GM12874 (cell line): ENCODE data around the gene CCNL1.

Source experiments
- TF ChIP-seq, protein P1 (sequence below): IDR thresholded peaks from 2 replicates; pipeline ENCODE4 v1.5.1; 2011; ENCODE audit warnings: low read depth, mild to moderate bottlenecking, control low read depth, low read length, moderate library complexity; ENCODE audit not compliant: insufficient read depth

Gene CCNL1

DNA sequence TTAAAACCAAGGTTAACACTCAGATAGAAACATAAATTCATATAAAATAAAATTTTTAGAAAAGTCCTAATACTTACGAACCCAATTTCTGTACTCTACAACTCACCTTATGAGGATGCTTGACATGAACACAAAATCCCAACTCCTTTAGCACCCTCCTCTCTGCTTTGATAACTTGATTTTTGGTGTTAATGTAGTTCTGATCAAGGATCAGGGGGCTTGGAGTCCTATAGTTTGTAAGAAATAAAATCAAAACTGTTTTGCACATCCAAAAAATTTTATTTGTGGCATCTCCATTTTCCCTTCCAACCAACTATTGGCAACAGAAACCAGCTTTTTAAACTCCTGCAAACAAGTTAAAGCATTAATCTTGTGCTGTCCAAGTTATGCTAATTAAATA, 7.0 kb downstream of the CCNL1 start:
- TF ChIP-seq, protein P1, sequence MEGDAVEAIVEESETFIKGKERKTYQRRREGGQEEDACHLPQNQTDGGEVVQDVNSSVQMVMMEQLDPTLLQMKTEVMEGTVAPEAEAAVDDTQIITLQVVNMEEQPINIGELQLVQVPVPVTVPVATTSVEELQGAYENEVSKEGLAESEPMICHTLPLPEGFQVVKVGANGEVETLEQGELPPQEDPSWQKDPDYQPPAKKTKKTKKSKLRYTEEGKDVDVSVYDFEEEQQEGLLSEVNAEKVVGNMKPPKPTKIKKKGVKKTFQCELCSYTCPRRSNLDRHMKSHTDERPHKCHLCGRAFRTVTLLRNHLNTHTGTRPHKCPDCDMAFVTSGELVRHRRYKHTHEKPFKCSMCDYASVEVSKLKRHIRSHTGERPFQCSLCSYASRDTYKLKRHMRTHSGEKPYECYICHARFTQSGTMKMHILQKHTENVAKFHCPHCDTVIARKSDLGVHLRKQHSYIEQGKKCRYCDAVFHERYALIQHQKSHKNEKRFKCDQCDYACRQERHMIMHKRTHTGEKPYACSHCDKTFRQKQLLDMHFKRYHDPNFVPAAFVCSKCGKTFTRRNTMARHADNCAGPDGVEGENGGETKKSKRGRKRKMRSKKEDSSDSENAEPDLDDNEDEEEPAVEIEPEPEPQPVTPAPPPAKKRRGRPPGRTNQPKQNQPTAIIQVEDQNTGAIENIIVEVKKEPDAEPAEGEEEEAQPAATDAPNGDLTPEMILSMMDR, result no peak

DNA sequence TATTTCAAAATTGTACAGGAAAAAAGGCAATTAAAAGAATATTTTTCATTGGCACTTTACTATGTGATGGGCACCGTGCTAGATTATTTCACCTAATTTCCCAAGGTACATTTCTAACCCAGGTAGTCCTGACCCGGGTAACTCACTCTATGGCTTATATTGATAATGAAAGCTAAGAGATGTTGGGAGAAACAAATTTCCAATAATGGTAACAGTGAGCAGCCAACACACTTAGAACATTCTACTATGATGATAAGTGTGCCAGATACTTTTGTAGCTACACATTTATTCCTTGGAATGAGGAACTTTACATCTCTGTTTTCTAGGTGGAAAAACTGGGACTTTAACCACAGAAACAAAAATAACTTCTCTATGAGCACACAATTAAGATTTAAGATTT, 7.5 kb downstream of the CCNL1 start:
- TF ChIP-seq, protein P1, result no peak

DNA sequence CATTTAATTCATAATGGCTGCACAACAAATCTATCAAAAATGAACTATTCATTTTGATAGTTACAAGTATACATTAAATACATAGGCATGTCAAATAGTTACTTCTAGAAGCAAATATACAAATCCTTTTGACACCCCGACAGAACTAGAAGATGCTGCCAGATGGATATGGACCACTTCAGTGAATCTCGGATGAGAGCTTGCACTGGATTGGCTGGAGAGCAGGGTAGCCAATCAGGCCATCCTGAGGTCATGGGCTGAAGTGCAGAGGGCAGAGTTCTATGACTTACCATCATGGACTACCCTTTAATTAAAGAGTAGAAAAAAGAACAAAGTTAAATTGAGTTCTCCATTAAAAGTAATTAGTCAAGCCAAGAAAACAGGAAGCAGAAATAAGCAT, 8.3 kb downstream of the CCNL1 start:
- TF ChIP-seq, protein P1, result no peak

DNA sequence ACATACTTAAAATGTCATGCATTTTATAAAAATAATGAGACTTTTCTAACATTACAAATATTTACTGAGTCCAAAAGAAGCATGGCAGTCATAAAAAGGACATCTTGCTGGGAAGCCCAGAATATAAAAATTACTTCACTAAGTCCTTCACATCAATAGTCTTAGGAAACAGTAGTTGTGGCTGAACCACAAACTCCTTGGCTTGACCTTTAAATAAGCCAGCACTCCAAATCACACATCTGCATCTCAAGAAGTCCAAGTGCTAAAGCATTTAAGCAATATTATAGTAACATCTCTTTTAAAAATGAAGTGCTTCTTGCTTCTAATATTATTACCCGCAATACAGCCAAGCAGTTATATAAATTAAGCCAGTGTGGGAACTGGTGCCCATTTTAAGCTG, 8.8 kb downstream of the CCNL1 start:
- TF ChIP-seq, protein P1, result no peak

DNA sequence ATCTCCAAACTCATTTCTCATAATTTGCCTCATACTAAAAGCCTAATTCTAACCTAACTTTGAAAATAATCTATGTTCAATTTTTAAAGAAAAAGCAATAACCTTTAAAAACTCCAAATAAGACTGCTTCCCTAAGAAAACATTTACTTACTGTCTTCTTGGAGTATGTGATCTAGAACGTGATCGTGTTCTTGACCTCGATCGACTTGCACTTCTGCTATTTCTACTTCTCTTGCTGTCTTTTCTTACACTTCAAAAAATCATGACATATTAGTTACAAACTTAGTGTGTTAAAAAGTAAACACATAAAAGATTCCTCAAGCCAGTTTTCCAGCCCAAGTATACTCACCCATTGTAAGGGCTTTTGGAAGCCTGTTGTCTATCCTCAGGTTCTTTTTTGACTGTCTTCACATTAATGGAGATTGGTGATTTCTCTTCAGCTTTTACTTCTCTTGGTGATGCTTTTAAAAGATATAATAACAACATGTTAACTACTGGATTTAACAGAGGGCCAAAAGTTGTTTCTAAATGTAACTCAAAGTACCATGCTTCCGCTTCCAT, 10.7 kb downstream of the CCNL1 start:
- TF ChIP-seq, protein P1, result no peak

DNA sequence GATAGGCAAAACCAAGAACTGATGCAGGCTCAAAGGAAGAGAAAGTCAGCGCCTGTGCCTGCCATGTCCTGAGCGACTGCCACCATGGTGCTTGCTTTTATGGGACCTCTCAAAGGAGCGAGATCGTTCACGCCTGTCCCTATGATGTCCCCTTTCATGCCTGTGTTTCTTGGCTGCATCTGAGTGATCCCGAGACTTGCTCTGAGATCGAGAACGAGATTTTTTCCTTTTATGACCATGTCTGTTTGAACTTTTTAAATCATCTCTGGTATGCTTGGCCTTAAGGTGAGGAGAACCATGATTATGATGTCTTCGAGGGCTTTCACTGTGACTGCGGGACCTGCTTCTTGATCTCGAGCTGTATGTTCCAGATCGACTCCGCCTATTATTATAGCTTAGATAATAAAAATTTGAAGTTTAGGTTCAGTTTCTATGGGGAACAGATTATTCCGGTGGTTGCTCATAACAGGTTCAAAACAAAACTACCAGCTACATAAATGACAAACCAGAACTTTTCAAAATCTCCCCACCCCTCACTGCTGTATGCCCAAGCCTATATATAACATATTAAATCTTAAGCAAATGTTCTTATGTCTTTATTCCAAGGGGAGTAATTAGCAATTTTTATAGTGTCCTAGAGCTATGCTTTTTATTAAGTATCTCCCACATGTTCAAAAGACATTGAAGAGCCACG, 11.6 kb downstream of the CCNL1 start:
- TF ChIP-seq, protein P1, result no peak

DNA sequence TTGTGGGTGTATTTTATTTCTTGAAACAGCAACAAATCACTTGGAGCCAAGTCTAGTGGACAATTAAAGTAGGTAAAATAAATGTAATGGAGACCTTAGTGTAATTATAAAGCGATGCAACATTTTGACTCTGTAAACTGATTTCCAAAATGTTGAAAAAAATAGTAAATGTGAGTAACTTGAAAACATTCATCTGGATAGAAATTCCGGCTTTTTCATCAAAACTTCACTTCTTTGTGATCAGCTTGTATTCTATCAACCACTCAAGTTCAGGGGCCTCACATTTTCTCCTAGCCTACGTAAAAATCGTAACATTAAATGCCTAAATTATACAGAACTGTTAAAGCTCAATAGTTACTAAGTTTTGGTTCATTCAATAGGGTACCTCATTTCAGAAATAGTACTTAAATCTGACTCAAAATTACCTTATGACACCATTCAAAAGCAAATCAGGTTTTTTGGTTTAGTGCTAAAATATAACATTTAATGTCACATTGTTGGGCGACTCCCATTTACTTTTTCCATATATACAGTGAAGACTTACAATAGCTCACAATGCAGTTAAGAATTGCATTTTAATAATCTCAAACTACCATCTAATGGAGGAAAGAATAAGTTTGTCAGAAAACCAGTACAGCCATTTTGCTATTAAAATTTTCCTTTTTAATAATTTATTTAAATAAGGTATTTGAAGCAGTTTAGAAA, 12.7 kb downstream of the CCNL1 start:
- TF ChIP-seq, protein P1, result no peak
